LNCAP (cell line): ENCODE results near the gene PSMB9.

Experiments used
- TF ChIP-seq, protein P1 (sequence below): fragments of 450-650 bp; IDR thresholded peaks from 2 replicates; pipeline ENCODE4 v1.5.1; 2017; ENCODE audit warnings: mild to moderate bottlenecking

The PSMB9 gene

DNA sequence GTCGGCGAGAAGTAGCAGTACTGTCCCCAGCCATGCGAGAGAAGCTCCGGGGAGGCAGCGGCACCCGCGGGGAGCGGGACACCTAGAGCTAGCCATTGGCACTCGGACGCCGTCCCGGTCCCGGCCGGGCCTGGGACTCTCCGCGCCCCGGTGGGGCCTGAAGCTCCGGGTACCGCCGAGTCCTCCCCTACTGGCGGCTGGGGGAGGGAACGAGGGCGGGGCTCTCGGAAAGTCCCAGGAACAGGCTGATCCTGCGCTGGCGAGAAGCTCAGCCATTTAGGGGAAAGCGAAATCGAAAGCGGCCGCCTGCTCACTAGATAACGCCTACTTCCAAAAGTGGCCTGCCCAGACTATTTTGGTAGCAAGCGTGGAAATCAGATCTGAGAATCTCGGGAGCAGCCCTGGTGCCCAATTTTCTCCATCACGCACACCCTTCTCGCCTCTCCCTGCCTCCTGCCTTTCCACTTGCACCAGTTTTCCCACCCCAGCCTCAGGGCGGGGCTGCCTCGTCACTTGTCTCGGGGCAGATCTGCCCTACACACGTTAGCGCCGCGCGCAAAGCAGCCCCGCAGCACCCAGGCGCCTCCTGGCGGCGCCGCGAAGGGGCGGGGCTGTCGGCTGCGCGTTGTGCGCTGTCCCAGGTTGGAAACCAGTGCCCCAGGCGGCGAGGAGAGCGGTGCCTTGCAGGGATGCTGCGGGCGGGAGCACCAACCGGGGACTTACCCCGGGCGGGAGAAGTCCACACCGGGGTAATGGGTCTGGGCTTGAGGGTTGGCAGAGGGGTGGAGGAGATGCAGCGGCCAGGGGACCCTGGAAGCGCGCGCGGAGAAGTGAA, at the start of gene PSMB9, which contains the start of gene TAP1:
Gene PSMB9, plus strand, starts transcription at position 652 of the 835 bp plus-strand sequence. Its CDS starts 38 bp downstream, at position 690.
Gene TAP1, minus strand, starts transcription at position 164 of the 835 bp plus-strand sequence. Its CDS starts 68 bp downstream, at position 96.
- TF ChIP-seq, protein P1, sequence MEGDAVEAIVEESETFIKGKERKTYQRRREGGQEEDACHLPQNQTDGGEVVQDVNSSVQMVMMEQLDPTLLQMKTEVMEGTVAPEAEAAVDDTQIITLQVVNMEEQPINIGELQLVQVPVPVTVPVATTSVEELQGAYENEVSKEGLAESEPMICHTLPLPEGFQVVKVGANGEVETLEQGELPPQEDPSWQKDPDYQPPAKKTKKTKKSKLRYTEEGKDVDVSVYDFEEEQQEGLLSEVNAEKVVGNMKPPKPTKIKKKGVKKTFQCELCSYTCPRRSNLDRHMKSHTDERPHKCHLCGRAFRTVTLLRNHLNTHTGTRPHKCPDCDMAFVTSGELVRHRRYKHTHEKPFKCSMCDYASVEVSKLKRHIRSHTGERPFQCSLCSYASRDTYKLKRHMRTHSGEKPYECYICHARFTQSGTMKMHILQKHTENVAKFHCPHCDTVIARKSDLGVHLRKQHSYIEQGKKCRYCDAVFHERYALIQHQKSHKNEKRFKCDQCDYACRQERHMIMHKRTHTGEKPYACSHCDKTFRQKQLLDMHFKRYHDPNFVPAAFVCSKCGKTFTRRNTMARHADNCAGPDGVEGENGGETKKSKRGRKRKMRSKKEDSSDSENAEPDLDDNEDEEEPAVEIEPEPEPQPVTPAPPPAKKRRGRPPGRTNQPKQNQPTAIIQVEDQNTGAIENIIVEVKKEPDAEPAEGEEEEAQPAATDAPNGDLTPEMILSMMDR, result peak; percentile 73

DNA sequence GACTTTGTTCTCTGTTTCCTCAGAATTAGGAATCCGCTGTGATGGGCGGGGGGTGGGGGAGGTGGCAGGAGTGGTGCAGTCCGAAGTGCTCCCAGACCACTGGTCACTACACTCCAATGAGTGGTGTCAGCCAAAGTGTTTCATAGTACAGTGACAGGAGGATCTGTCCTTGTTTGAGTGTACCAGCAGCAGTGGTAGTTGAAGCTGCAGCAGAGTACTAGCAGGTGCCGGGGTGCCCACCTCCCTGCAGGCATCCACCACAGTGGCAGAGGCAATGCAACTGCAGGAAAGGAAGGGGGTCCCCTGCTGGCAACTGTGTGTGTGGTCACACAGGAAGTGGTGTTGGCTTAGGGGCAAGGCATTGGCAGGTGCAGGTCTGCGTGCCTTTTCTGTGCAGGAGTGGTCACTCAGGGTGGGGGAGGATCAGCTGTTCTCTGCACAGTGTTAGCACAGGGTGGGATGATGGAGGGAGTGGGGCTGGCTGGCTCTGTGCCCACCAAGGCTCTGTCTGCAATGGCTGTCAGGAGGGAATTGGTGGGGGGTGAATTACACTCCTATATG, 46.9 kb upstream of the PSMB9 start:
- TF ChIP-seq, protein P1, result no peak

- TF ChIP-seq, protein P1, result no peak
Measured at GRCh38 chr6:32809171-32809570, 44.8 kb upstream of the PSMB9 start.

DNA sequence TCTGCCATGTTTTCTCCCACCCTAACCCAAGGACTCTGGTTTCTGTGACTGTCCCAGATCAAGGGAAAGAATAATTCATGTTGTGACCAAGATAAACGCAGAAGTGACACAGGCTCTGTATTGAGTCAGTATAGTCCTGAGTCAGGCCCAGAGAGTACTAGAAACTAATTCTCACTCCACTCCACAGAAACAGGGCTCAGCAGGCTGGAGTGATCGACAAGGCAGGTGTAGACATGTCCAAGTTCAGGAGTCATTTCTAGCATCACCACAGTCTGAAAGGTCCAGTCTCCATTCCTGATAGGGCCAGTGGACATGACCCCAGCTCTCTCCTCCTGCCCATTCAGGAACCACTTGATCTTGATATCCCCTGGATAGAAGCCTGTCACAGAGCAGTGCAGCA, 39.8 kb upstream of the PSMB9 start:
- TF ChIP-seq, protein P1, result no peak

GRCh38 chr6:32815115-32815514, 38.9 kb upstream of the PSMB9 start:
- TF ChIP-seq, protein P1, result no peak

GRCh38 chr6:32815996-32816395, 38.0 kb upstream of the PSMB9 start:
- TF ChIP-seq, protein P1, result no peak

- TF ChIP-seq, protein P1, result no peak
Measured at GRCh38 chr6:32816746-32817204, 37.2 kb upstream of the PSMB9 start, which contains the start of gene HLA-DOB. Gene HLA-DOB, minus strand, starts transcription at chr6:32817002. Its CDS starts 51 bp downstream, at chr6:32816951.
